ENCODE data around the gene BICRA.
"Not testable (repeated sequence)": the region's sequence is repeated elsewhere in the genome, so short reads cannot be mapped to it uniquely, and the experiment has no call there.

The BICRA gene

DNA sequence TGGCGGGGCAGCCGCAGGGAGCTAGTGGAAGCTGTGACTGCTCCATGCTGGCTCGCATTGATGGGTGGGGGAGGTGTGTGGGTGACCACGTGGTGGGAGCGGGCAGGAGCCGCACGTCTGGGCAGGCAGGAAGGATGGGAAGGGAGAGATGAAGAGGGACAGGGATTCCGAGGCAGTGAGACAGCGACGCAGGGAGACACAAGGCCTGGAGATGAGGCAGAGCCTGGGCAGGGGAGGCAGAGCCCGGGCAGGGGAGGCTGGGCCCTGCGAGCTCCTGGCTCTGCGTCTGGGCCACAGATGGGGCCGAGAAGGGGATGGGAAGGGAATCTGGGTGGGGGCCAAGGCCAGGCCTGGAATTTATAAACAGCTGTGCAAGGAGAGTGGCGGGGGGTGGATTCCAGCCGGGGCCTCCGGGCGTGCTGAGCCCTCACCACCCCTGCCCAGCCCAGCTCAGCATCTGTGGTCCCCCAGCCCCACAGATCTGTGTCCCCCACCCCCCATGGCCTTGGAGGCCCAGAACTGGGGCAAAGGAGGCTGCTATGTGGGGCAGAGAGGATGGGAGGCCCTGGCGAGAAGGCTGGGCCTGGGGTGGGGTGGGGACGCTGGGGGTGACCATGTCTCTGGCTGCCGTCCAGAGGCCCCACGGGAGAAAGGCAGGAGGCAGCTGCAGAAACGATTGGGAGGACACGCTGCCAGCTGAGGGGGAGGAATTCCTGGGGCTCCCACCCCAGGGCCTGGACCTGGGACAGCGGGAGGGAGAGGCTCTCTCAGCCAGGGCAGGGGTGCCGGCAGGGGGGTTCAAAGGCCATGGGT lies 110.3 kb downstream of the BICRA start:
- no peak for DNase-seq

DNA sequence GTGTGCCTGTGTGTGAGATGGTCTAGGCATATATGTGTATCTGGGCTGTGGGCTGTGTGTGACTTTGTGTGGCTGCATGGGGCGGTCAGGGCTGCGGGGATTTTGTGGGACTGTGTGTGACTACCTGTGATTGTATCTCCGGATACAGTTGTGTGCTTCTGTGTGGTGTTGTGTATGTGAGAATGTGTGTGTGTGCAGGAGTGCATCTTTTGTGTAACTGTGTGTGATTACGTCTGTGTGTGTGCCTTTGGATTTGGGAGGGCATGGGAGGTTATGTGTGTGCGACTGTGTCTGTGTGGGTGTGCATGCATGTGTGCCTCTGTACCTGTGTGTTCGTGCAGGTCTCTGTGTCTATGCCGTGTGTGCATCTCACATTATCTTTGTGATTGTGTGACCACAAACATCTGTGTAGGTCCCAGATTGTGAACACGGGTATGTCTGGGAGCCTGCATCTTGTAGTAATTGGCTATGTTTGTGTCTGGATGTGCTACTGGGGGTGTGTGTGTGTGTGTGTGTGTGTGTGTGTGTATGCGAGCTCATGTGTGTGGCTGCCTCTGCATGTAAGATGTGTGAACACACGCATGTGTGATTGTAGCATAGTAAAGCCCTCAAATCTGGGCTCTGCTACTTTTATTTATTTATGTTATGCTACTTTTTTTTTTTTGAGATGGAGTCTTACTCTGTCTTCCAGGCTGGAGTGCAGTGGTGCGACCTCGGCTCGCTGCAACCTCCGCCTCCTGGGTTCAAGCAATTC lies 111.9 kb downstream of the BICRA start:
- no peak for DNase-seq

DNA sequence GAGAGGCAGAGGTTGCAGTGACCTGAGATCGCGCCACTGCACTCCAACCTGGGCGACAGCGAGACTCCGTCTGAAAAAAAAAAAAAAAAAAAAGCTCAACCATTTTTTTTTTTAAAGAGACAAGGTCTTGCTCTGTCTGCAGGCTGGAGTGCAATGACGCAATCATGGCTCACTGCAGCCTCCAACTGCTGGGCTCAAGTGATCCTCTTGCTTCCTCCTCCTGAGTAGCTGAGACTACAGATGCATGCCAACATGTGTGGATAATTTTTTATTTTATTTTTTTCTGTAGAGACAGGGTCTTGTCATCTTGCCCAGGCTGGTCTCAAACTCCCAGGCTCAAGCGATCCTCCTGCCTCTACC lies 114.6 kb downstream of the BICRA start:
- DNase-seq: peak; percentile 74

DNA sequence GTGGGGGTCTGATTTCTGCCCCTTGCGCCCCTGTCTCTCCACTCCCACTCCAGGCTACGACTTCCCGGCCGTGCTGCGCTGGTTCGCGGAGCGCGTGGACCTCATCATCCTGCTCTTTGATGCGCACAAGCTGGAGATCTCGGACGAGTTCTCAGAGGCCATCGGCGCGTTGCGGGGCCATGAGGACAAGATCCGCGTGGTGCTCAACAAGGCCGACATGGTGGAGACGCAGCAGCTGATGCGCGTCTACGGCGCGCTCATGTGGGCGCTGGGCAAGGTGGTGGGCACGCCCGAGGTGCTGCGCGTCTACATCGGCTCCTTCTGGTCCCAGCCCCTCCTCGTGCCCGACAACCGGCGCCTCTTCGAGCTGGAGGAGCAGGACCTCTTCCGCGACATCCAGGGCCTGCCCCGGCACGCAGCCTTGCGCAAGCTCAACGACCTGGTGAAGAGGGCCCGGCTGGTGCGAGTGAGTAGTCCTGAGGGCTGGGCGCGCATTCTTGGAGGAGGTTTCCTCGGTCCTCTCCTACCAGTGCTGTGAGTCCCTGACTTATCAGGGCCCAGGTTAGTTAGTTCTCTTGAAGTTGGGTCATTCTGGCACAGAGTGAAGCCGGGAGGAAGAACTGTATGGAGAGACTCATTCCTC lies 116.9 kb downstream of the BICRA start:
- no peak for DNase-seq

DNA sequence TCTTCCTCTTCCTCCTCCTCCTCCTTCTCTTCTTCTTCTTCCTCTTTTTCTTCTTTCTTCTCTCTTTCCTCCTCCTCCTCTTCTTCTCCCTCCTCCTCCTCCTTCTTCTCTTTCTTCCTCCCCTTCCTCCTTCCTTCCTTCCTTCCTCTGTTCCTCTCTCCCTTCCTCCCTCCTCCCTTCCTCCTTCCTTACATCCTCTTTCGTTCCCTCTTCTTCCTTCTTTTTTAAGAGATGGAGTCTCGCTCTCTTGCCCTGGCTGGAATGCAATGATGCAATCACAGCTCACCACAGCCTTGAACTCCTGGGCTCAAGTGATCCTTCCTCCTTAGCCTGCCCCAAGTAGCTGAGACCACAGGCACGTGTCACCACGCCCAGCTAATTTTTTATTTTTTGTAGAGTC lies 117.5 kb downstream of the BICRA start:
- peak; percentile 11 for DNase-seq

DNA sequence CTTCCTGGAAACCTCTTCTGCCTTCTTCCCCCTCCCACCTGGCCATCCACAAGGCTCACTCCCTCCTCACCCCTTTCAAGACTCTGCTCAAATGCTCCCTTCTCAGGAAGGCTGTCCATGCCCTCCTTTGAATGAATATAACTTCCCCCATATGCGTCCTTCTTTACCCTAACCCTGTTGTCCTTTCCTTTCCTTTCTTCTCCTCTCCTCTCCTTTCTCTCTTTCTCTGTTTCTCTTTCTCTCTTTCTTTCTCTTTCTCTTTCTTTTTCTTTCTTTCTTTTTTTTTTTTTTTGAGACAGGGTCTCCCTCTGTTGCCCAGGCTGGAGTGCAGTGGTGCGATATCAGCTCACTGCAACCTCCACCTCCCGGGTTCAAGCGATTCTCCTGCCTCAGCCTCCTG lies 119.4 kb downstream of the BICRA start:
- DNase-seq: not testable (repeated sequence)

DNA sequence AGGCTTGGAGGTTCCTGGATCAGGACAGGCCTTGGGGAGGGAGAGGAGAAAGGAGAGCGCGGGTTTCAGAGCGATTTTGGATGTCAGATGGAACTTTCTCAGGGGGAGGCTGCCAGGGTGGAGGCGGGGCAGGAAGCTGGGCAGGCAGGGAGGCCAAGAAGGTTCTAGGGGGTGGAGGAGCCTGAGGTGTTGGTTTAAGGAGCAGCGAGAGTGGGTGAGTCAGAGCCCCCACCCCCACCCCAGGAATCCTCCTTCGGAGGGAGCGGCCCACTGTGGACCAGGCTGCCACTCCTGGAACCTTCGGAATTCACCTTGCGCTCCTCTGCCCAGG lies 120.5 kb downstream of the BICRA start:
- DNase-seq: peak; percentile 28

DNA sequence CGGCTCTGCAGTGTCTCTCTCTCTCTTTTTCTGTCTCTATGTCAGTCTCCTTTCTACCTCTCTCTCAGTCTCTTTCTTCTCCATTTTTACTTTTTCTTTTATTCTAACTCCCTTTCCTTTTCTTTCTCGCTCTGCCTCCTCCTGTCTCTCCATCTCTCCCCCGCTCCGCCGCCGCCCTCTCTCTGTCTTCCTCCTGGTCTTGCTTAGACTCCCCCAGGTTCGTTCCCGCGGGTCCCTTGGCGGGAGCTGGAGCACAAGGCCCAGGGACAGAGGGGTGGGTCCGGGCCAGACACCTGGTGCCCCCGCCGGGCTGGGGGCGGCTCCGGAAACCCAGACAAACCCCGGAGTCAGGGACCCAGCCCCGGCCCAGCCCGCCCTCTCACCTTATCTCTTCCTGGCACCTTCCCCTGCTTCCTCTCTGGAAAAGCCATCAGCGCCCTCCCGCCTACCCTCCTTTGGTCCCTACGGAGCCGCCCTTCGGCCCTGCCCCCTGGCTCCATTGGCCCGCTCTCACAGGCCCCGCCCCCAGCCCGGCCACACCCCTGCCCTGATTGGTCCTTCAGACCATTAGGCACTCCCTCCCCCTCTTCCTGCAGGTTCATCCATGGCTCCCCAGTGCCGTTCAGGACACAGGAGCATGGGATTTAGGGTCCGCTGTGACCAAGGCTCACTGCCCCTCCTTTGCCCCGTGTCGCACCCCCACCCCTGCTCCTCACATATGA lies 121.0 kb downstream of the BICRA start:
- DNase-seq: peak; percentile 79

DNA sequence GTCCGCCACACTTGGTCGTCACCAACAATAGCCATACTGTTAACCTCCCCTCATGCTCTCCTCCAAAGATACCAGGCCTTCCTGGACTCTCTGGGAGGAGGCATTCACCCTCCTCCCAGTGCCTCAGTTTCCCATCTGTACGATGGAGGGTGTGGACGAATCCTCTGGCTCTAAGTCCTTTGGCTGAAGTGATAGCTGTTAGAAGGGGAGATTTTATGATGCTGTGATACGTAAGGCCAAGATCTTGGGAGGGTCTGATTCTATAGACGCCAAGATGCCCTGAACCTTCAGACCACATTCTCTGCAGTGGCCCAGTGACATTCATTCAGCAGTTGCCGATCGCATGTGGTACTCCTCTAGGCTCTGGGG lies 121.6 kb downstream of the BICRA start:
- no peak for DNase-seq

DNA sequence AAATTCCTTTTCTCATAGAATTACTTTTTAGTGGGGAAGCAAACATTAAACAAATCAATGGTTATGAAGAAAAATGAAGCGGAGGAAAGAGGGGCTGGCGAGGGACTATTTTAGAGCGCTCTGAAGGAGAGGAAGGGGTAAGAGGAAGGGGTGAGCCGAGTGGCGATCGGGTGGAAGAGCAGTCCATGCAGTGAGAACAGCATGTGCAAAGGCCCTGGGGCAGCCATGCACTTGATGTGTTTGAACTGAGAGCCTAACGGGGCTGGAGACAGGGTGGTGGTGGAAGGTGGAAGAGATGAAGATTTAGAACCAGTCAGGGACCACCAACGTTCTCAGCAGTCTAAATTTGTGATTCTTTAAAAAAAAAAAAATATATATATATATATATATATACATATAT lies 122.0 kb downstream of the BICRA start:
- no peak for DNase-seq

DNA sequence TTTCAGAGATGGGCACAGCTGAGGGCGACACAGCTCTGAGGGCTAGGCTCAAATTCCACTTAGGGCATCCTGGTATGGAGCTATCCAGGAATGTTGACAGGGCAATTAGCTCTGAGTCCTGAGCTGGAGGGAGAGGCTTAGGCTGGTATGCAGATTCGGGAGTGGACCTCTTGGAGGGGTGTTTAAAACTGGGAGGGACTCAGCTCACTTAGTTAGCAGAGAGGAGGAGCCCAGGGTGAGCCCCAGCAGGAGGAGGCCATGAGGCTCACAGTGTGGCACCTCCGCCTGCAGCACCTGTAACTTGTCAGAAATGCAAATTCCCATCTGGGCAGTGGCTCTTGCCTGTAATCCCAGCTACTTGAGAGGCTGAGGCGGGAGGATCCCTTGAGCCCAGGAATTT lies 126.2 kb downstream of the BICRA start:
- DNase-seq: no peak

DNA sequence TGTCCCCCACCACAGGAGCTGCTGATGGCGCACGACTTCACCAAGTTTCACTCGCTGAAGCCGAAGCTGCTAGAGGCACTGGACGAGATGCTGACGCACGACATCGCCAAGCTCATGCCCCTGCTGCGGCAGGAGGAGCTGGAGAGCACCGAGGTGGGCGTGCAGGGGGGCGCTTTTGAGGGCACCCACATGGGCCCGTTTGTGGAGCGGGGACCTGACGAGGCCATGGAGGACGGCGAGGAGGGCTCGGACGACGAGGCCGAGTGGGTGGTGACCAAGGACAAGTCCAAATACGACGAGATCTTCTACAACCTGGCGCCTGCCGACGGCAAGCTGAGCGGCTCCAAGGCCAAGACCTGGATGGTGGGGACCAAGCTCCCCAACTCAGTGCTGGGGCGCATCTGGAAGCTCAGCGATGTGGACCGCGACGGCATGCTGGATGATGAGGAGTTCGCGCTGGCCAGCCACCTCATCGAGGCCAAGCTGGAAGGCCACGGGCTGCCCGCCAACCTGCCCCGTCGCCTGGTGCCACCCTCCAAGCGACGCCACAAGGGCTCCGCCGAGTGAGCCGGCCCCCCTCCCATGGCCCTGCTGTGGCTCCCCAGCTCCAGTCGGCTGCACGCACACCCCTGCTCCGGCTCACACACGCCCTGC lies 132.1 kb downstream of the BICRA start:
- DNase-seq: no peak

DNA sequence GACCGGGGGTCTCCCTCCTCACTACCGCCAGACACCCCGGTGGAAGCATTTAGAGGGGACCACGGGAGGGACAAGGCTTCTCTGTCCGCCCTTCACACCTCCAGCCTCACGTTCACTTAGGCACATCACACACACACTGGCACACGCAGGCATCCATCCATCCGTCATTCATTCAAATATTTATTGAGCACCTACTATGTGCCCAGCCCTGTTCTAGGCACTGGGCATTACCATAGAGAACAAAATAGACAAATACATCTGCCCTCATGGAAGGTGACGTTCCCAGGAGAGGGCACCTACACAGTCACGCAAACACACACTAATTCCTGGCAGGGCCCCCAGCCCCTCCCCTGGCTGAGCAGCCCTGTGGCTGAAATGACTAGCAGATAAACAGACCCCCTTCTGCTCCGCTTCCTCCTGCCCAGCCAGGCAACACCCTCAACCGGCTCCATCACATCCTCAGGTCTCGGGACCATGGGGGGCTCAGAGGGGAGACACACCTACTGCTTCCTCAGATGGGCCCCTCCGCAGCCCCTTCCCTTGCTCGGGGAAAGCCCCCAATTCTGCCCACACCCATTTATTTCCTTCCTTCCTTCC lies 132.7 kb downstream of the BICRA start:
- no peak for DNase-seq

DNA sequence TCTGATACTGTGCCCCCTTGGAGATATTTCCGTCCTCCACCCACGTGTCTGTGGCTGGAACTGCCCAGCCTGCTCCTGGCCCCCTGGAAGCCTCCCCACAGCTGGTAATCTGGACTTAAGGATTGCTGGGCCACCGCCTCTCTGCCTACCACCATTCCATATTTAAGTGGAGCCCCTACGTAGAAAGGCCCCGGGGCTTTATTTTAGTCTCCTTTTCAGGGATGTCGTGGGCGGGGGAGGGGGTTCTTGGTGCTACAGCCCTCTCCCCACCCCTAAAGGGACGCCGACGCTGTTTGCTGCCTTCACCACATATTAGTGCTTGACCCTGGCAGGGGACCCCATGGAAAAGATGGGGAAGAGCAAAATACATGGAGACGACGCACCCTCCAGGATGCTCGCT lies 133.7 kb downstream of the BICRA start:
- DNase-seq: no peak

DNA sequence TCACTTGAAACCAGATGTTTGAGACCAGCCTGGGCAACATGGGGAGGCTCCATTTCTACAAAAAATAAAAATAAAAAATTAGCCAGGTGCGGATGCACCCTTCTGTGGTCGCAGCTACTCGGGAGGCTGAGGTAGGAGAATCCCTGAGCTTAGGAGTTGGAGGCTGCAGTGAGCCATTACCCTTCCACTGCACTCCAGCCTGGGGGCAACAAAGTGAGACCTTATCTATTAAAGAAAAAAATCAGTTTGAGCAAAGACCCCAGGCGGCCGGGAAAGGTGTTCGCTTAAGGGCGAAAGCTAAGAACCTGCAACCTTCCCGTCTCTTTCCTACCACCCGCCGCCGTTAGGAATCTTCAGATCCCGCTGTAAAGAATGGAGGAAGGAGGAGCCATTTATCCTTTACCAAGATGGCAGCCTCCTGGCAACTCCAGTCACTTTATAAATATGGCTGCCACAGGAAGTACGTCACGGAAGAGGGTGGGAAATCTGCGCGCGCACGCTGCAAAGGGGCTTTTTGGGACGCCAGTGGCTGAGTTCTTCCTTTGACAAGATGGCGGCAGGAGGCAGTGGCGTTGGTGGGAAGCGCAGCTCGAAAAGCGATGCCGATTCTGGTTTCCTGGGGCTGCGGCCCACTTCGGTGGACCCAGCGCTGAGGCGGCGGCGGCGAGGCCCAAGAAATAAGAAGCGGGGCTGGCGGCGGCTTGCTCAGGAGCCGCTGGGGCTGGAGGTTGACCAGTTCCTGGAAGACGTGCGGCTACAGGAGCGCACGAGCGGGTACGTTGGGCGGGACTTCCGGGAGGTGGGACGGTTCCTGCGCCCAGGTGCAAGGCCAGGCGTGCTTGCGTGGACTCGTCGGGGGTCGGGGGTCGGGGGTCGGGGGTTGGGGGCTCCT lies 136.3 kb downstream of the BICRA start, which contains the start of gene NOP53:
Gene NOP53 (plus strand): TSS at position 537 of the 892 bp plus-strand sequence. CDS start 14 bp downstream, at position 551.
- DNase-seq: peak; percentile 84

DNA sequence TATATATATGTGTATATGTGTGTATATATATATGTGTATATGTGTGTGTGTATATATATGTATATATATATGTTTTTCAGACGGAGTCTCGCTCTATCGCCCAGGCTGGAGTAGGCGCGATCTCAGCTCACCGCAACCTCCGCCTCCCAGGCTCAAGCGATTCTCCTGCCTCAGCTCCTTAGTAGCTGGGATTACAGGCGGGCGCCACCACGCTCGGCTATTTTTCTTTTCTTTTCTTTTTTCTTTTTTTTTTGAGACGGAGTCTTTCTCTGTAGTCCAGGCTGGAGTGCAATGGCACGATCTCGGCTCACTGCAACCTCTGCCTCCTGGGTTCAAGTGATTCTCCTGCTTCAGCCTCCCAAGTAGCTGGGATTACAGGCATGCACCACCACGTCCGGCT lies 137.2 kb downstream of the BICRA start:
- not testable (repeated sequence) for DNase-seq

DNA sequence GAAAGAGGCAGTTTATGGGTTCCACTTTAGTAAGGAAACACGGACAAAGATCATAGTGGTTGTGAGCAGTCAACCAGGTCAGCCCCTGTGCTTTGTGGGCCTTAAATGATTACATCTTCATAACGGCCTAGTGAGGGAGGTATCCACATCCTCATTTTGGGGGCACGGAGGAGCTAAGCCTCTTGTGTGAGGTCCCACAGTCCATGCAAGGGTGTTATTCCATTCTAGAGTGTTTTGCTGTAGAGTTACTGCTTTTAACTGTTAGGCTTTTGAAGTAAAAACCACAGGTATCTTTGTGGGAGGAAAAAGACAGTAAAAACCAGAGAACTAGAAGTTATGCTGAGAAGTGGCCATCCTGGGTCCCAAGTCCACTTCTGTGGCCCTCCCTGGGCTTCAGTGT lies 140.4 kb downstream of the BICRA start:
- no peak for DNase-seq

DNA sequence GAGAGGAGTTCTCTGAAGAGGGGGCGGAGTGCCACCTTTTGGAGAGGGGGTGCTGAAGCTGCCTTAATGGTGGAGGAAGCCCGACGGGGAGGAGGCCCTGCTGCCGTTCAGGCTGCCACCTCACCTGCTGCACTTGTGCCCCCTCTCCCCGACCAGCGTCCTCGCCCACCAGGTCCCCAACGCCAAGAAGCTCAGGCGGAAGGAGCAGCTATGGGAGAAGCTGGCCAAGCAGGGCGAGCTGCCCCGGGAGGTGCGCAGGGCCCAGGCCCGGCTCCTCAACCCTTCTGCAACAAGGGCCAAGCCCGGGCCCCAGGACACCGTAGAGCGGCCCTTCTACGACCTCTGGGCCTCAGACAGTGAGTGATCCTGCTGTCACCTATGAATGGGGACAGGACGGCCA lies 141.8 kb downstream of the BICRA start:
- no peak for DNase-seq

DNA sequence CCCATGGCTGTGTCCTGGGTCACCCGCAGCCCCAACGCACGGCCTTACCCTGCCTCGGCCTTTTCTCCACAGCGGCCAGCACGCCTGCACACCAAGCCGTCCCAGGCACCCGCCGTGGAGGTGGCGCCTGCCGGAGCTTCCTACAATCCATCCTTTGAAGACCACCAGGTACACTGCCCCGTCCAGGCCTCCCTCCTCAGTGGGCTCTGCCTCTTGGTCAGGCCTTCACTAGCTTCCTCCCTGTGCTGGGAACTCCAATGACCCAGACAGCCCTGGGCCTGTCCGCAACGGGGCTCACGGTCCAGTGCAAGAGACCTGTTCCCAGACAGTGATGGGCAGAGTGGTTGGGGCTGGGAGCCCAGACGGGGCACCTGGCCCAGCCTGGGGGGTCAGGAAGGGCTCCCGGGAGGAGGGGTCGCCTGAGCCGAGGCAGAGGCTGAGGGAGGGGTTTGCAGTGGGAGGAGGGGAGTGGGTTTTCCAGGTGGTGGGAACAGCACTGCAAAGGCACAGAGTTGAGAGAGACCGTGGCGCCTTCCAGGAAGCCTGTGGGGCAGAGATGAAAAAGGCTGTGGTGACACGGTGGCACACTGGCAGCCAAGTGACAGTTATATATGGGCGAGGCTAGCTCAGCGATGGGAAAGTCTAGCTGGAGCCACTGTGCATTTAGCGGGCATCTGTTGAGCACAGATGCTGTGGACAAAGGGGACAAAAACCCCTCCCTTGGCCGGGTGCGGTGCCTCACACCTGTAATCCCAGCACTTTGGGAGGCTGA lies 143.7 kb downstream of the BICRA start:
- no peak for DNase-seq

All from GF-D8 (cell line).